ENCODE measurements around the gene CNOT6. TPM values are rescaled to one million over a fixed set of nuclear protein-coding genes. Genes with fewer than 3 reads are reported as not detected.

CNOT6 gene
- total RNA-seq, 4 donors from 2014 or later: 15.8 to 25.7 (median 24.1) TPM

DNA sequence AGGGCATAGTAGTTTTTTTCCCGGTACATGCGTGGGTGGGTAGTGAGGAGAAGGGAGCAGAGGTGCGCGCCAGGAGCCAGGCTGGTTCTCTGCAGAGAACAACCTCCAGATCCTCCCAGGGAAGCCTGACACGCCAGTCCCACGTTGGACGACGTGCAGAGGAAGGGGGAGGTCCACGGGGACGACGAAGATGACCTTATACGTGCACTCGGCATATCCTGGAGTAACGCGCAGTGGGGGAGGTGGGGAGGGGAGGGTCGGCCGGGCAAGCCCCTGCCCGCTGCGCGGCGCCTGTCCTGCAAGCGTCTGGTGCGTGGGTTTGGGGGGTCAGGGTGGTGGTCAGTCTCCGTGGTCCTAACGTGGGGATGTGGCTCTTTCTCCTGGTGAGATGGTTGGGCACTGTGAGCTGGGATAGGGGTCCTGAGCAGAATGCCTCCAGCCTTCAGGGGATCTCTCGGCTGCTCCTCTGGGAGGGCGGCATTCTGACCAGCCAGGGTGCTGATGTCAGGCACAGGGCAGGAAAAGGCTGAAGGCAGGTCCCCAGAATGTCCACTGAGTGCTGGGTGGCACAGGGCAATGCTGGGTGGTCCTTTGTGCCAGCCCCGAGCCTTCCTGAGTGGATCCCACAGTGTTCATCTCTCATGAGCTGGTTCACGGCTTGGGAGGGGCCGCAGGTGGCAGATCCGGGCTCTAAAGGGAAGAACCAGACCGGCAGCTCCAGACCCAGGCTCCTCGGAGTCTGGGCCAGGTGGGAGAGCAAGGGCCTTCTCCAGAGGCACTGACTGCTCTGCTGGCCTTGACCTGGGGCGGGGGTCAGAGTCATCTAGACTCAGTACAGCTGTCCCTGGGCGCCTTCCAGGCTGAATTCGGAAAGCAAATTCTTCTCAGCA lies 107.7 kb downstream of the CNOT6 start:
- TF ChIP-seq, protein P1, sequence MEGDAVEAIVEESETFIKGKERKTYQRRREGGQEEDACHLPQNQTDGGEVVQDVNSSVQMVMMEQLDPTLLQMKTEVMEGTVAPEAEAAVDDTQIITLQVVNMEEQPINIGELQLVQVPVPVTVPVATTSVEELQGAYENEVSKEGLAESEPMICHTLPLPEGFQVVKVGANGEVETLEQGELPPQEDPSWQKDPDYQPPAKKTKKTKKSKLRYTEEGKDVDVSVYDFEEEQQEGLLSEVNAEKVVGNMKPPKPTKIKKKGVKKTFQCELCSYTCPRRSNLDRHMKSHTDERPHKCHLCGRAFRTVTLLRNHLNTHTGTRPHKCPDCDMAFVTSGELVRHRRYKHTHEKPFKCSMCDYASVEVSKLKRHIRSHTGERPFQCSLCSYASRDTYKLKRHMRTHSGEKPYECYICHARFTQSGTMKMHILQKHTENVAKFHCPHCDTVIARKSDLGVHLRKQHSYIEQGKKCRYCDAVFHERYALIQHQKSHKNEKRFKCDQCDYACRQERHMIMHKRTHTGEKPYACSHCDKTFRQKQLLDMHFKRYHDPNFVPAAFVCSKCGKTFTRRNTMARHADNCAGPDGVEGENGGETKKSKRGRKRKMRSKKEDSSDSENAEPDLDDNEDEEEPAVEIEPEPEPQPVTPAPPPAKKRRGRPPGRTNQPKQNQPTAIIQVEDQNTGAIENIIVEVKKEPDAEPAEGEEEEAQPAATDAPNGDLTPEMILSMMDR (IDR thresholded peaks at IDR 0.05): no peak
- TF ChIP-seq EP300 (IDR thresholded peaks at IDR 0.05): no peak
- no peak for TF ChIP-seq POLR2A (IDR thresholded peaks at IDR 0.05)
- no peak for TF ChIP-seq POLR2AphosphoS5 (IDR thresholded peaks at IDR 0.05)
- 76 to 88% methylated on average over 6 to 12 of the region's 36 CpGs for WGBS, 2 donors (ENCODE audit: low coverage in 1 of 2)
- no peak overlapping the region for H3K4me3 ChIP-seq
- ATAC-seq: no peak
- no peaks in the 10 kb centered on the region for H3K36me3 ChIP-seq
- H3K4me1 ChIP-seq: no peaks in the 10 kb centered on the region
- peaks cover 10% of the 10 kb centered on the region for H3K27me3 ChIP-seq
- H3K9me3 ChIP-seq: no peaks in the 10 kb centered on the region
- H3K27ac ChIP-seq: no peak overlapping the region

DNA sequence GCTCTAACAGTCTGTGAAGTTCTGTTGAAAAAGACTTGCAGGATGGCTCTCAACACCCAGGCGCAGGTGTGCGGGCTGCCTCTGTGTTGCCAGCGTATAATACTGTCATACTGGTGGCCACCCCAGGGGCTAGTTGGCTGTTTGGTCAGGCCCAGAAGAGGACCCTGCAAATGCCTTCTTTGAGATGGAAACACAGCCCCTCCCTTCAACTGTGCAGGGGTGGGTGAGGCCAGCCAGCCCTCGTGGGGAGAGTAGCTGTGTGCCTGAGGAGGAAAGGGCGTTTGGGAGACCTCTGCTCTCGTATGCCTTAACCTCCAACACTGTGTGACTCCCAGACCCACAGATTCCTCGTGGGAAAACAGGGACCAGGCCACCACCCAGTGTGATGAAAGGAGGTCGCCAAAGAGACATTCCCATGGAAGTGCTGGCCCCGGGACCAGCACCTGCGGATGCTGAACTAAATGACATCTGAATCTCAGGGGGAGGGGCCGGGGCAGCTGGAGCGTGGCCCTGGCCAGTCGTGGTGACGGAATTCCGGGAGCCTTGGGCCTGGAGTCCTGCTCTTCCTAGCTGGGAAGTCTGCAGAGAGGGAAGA lies 108.4 kb downstream of the CNOT6 start:
- 64 to 80% methylated on average over 2 to 6 of the region's 15 CpGs for WGBS, 2 donors (ENCODE audit: low coverage in 1 of 2)
- TF ChIP-seq, protein P1 (IDR thresholded peaks at IDR 0.05): no peak
- no peak for TF ChIP-seq EP300 (IDR thresholded peaks at IDR 0.05)
- no peak for TF ChIP-seq POLR2A (IDR thresholded peaks at IDR 0.05)
- TF ChIP-seq POLR2AphosphoS5 (IDR thresholded peaks at IDR 0.05): no peak
- no peaks in the 10 kb centered on the region for H3K9me3 ChIP-seq
- H3K36me3 ChIP-seq: no peaks in the 10 kb centered on the region
- H3K4me1 ChIP-seq: no peaks in the 10 kb centered on the region
- peak; percentile 10 for ATAC-seq
- peaks cover 10% of the 10 kb centered on the region for H3K27me3 ChIP-seq
- no peak overlapping the region for H3K27ac ChIP-seq
- no peak overlapping the region for H3K4me3 ChIP-seq

DNA sequence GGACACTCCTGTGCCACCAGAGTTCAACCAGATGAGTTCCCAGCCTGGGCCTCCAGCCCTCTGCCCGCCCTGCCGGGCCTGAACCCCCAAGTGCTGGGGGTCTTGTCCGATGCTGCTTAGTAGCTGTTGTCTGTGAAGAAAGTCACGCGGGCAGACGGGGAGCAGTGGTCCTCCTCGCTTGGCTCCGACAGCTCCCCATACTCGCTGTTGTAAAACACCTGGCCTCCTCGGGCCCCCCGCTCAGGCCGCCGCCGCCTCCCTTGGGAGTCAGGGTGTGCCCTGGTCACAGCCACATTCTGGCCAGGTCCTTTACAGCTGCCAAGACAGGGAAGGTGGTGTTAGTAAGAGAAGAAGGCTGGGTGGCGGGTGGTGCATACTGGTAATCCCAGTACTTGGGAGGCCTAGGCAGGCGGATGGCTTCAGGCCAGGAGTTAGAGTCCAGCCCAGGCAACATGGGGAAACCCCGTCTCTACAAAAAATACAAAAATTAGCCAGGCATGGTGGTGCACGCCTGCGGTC lies 109.0 kb downstream of the CNOT6 start:
- Histone ChIP-seq H3K36me3 (no peaks in the 10 kb centered on the region), H3K4me3 (no peak overlapping the region), H3K27me3 (peaks cover 10% of the 10 kb centered on the region), H3K27ac (no peak overlapping the region), H3K4me1 (no peaks in the 10 kb centered on the region), H3K9me3 (no peaks in the 10 kb centered on the region)
- no peak for ATAC-seq
- TF ChIP-seq POLR2AphosphoS5 (IDR thresholded peaks at IDR 0.05): no peak
- TF ChIP-seq, protein P1 (IDR thresholded peaks at IDR 0.05): no peak
- TF ChIP-seq EP300 (IDR thresholded peaks at IDR 0.05): no peak
- TF ChIP-seq POLR2A (IDR thresholded peaks at IDR 0.05): no peak
- 100% methylated on average over 4 of the region's 19 CpGs; no CpG with 5 or more reads in 1 of the 2 donors for WGBS, 2 donors (ENCODE audit: low coverage in 1 of 2)

DNA sequence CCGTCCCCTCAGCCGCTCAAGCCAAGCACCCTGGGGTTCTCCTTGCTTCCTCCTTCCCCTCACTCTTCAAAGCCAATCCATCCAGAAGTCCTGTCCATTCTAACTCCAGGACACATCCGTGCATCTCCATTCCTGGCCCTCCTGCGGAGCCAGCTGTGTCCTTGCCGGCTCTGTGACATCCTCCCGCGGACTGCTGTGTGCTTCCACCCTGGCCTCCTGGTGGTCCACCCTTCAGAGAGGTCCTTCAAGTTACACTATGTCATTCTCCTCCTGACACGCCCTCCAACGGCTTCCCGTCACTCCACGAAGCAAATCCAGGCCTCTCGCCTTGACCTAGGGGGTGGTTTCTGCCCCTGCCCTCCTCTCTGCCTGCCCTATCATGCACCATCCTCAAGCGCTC lies 110.1 kb downstream of the CNOT6 start:
- ATAC-seq: no peak
- Histone ChIP-seq H3K4me3 (no peak overlapping the region), H3K9me3 (no peaks in the 10 kb centered on the region), H3K27me3 (peaks cover 16% of the 10 kb centered on the region), H3K36me3 (no peaks in the 10 kb centered on the region), H3K4me1 (no peaks in the 10 kb centered on the region), H3K27ac (no peak overlapping the region)
- no peak for TF ChIP-seq POLR2AphosphoS5 (IDR thresholded peaks at IDR 0.05)
- TF ChIP-seq POLR2A (IDR thresholded peaks at IDR 0.05): no peak
- no peak for TF ChIP-seq EP300 (IDR thresholded peaks at IDR 0.05)
- TF ChIP-seq, protein P1 (IDR thresholded peaks at IDR 0.05): no peak
- 82 to 86% methylated on average over 4 to 13 of the region's 13 CpGs for WGBS, 2 donors (ENCODE audit: low coverage in 1 of 2)
